Effector memory CD4-positive, alpha-beta T cell (primary cell): ENCODE data around the gene SAT2.
A peak's percentile ranks its signal among the peaks of the same experiment; 100 is the strongest.

Experiments
- DNase-seq, 3 donors: peaks; one replicate each; pipeline ENCODE4 v3.0.0-alpha.2; 2020
- H3K27ac ChIP-seq: 2 replicates; pipeline ENCODE4 v1.7.0; 2013; ENCODE audit warnings: mild to moderate bottlenecking, low read length, moderate library complexity; ENCODE audit not compliant: insufficient read depth, poor library complexity, severe bottlenecking
- H3K27me3 ChIP-seq: replicated peaks from 2 replicates; pipeline ENCODE4 v1.7.0; 2013; ENCODE audit warnings: mild to moderate bottlenecking, low read length; ENCODE audit not compliant: insufficient read depth, control insufficient read depth, poor library complexity, severe bottlenecking
- H3K36me3 ChIP-seq: 2 replicates; pipeline ENCODE4 v1.7.0; 2013; ENCODE audit warnings: mild to moderate bottlenecking, low read length, moderate library complexity; ENCODE audit not compliant: control insufficient read depth, insufficient read depth
- H3K4me1 ChIP-seq: 2 replicates; pipeline ENCODE4 v1.7.0; 2013; ENCODE audit warnings: low read length, mild to moderate bottlenecking; ENCODE audit not compliant: control insufficient read depth, insufficient read depth, poor library complexity, severe bottlenecking
- H3K4me3 ChIP-seq: 2 replicates; pipeline ENCODE4 v1.7.0; 2013; ENCODE audit warnings: low read length, low read depth, mild to moderate bottlenecking; ENCODE audit not compliant: insufficient read depth, poor library complexity, severe bottlenecking
- H3K9me3 ChIP-seq: 2 replicates; pipeline ENCODE4 v1.7.0; 2013; ENCODE audit warnings: mild to moderate bottlenecking, low read length, moderate library complexity; ENCODE audit not compliant: control insufficient read depth

SAT2 gene

GRCh38 chr17:7593296-7593695 is 34.3 kb downstream of the SAT2 start:
- no peaks in the 10 kb centered on the region for H3K9me3 ChIP-seq
- no peaks in the 10 kb centered on the region for H3K4me1 ChIP-seq
- no peak overlapping the region for H3K4me3 ChIP-seq
- H3K27me3 ChIP-seq = no peaks in the 10 kb centered on the region
- H3K27ac ChIP-seq = no peak overlapping the region
- H3K36me3 ChIP-seq = peaks cover 60% of the 10 kb centered on the region
- no peak for DNase-seq

GRCh38 chr17:7592422-7593021 is 35.1 kb downstream of the SAT2 start:
- DNase-seq = no peak
- Histone ChIP-seq H3K4me3 (no peak overlapping the region), H3K27ac (no peak overlapping the region), H3K4me1 (no peaks in the 10 kb centered on the region), H3K27me3 (no peaks in the 10 kb centered on the region), H3K36me3 (peaks cover 67% of the 10 kb centered on the region), H3K9me3 (no peaks in the 10 kb centered on the region)

GRCh38 chr17:7591596-7591995 is 36.0 kb downstream of the SAT2 start:
- Histone ChIP-seq H3K4me3 (no peak overlapping the region), H3K36me3 (peaks cover 68% of the 10 kb centered on the region), H3K27me3 (no peaks in the 10 kb centered on the region), H3K27ac (no peak overlapping the region), H3K4me1 (no peaks in the 10 kb centered on the region), H3K9me3 (no peaks in the 10 kb centered on the region)
- DNase-seq = no peak

GRCh38 chr17:7590743-7591142 is 36.9 kb downstream of the SAT2 start:
- peaks cover 63% of the 10 kb centered on the region for H3K36me3 ChIP-seq
- no peaks in the 10 kb centered on the region for H3K27me3 ChIP-seq
- no peaks in the 10 kb centered on the region for H3K9me3 ChIP-seq
- no peak for DNase-seq
- H3K4me1 ChIP-seq = no peaks in the 10 kb centered on the region
- no peak overlapping the region for H3K4me3 ChIP-seq
- no peak overlapping the region for H3K27ac ChIP-seq

GRCh38 chr17:7589891-7590691 is 37.5 kb downstream of the SAT2 start, which contains the start of gene SOX15:
Gene SOX15, minus strand, starts transcription at chr17:7590094. Its CDS starts 418 bp downstream, at chr17:7589676.
- H3K4me3 ChIP-seq = no peak within 1 kb of the TSS
- H3K27me3 ChIP-seq = no peaks in the 10 kb centered on the region
- H3K27ac ChIP-seq = no peak within 1 kb of the TSS
- H3K9me3 ChIP-seq = no peaks in the 10 kb centered on the region
- DNase-seq = no peak
- no peaks in the 10 kb centered on the region for H3K4me1 ChIP-seq
- H3K36me3 ChIP-seq = peaks cover 56% of the 10 kb centered on the region

GRCh38 chr17:7589204-7589868 is 38.3 kb downstream of the SAT2 start:
- H3K9me3 ChIP-seq = no peaks in the 10 kb centered on the region
- no peak overlapping the region for H3K27ac ChIP-seq
- peaks cover 6% of the 10 kb centered on the region for H3K4me1 ChIP-seq
- no peak overlapping the region for H3K4me3 ChIP-seq
- peaks cover 49% of the 10 kb centered on the region for H3K36me3 ChIP-seq
- H3K27me3 ChIP-seq = no peaks in the 10 kb centered on the region
- peak; percentile 25 to 44 (median 39) for DNase-seq

- peaks cover 42% of the 10 kb centered on the region for H3K36me3 ChIP-seq
- H3K9me3 ChIP-seq = no peaks in the 10 kb centered on the region
- no peaks in the 10 kb centered on the region for H3K27me3 ChIP-seq
- H3K4me1 ChIP-seq = peaks cover 8% of the 10 kb centered on the region
- no peak overlapping the region for H3K27ac ChIP-seq
- DNase-seq = no peak
- H3K4me3 ChIP-seq = no peak overlapping the region
Measured at GRCh38 chr17:7588553-7589203, 38.9 kb downstream of the SAT2 start.

GRCh38 chr17:7587420-7588151 is 40.0 kb downstream of the SAT2 start:
- no peak overlapping the region for H3K27ac ChIP-seq
- peaks cover 16% of the 10 kb centered on the region for H3K4me1 ChIP-seq
- H3K27me3 ChIP-seq = no peaks in the 10 kb centered on the region
- no peaks in the 10 kb centered on the region for H3K9me3 ChIP-seq
- H3K4me3 ChIP-seq = no peak overlapping the region
- H3K36me3 ChIP-seq = peaks cover 31% of the 10 kb centered on the region
- DNase-seq = no peak

- no peak for DNase-seq
- Histone ChIP-seq H3K27ac (no peak overlapping the region), H3K27me3 (no peaks in the 10 kb centered on the region), H3K36me3 (peaks cover 24% of the 10 kb centered on the region), H3K9me3 (no peaks in the 10 kb centered on the region), H3K4me1 (peaks cover 16% of the 10 kb centered on the region), H3K4me3 (no peak overlapping the region)
Measured at GRCh38 chr17:7586673-7587419, 40.8 kb downstream of the SAT2 start.
